GM13976 (cell line): ENCODE data around the gene ENOX1.

Source experiments
- DNase-seq: peaks from one replicate; pipeline ENCODE4 v3.0.0; 2012; ENCODE audit warnings: low spot score
- in situ Hi-C: fragments of 300-500 bp; cut with MboI; formaldehyde crosslinking; loops from one replicate; pipeline ENCODE4 v1.12.0; 2022; ENCODE audit warnings: low sequenced_read_pairs, mixed read lengths, inconsistent platforms; ENCODE audit not compliant: unreplicated experiment
- TF ChIP-seq, protein P1 (sequence below): IDR thresholded peaks from 2 replicates; pipeline ENCODE4 v1.5.1; 2012; ENCODE audit warnings: borderline replicate concordance, mild to moderate bottlenecking; ENCODE audit not compliant: insufficient read depth; ENCODE audit errors: extremely low read depth, missing control alignments, control extremely low read depth

Gene ENOX1

DNA sequence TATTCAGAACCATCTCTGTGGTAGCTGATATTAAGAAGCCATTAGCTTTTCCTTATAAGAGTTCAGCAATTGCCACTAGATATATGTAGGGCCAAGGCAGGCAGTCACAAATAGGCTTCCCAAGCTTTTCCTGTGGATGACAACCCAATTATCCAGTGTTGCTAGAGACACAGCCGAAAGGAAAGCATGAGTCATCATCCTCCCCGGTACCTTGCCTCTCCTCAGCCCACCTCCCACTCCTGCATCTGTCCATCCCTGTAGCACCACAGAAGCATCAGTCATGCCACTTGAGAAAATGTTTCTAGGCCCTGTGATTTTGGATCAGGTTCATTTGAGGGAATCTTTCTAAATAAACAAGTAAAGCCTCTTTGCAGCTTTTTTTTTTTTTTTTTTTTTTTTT lies 559.1 kb downstream of the ENOX1 start:
- in situ Hi-C loops, result no loop called here
- TF ChIP-seq, protein P1, sequence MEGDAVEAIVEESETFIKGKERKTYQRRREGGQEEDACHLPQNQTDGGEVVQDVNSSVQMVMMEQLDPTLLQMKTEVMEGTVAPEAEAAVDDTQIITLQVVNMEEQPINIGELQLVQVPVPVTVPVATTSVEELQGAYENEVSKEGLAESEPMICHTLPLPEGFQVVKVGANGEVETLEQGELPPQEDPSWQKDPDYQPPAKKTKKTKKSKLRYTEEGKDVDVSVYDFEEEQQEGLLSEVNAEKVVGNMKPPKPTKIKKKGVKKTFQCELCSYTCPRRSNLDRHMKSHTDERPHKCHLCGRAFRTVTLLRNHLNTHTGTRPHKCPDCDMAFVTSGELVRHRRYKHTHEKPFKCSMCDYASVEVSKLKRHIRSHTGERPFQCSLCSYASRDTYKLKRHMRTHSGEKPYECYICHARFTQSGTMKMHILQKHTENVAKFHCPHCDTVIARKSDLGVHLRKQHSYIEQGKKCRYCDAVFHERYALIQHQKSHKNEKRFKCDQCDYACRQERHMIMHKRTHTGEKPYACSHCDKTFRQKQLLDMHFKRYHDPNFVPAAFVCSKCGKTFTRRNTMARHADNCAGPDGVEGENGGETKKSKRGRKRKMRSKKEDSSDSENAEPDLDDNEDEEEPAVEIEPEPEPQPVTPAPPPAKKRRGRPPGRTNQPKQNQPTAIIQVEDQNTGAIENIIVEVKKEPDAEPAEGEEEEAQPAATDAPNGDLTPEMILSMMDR, result no peak
- DNase-seq, result no peak

DNA sequence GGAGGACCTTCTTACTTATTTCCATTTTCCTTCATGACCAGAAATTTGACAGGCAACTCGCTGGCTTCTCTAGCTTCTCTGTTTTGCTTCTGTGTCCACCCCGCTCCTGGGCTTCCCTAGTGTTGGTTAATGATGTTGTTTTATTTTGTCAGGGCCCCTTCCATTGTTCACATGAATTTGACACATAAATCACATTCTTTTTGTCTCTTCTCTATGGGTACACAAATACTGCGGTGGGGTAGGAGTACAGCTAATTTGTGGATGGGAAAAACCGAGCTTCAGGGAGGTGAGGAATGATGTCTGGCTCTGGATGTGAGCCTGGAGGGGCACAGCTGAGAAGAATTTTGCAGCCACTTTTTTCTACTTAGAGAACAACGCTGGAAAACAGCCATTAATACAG lies 563.6 kb downstream of the ENOX1 start:
- no peak for DNase-seq
- TF ChIP-seq, protein P1, result no peak

DNA sequence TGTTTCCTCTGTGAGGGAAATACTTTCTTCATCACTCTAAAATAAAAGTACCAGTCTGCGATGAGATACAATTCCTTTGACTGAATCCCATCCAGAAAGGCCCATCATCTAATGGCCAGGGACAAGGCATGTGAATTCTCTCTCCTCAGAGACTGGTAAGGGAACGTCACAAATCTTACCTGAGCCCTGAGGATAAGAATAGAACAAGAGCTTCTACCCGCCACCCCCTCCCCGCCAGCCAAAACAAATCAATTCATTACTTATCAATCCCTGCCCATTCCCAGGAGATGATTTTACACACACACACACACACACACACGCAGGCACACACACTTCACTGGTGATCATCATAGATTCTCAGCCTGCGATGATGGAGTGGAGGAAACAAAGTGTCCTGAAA lies 564.7 kb downstream of the ENOX1 start:
- DNase-seq, result no peak
- in situ Hi-C loops, result no loop called here
- TF ChIP-seq, protein P1, result no peak

More for the DNA sequence above, 563.6 kb downstream of the ENOX1 start:
- in situ Hi-C loops, result no loop called here

DNA sequence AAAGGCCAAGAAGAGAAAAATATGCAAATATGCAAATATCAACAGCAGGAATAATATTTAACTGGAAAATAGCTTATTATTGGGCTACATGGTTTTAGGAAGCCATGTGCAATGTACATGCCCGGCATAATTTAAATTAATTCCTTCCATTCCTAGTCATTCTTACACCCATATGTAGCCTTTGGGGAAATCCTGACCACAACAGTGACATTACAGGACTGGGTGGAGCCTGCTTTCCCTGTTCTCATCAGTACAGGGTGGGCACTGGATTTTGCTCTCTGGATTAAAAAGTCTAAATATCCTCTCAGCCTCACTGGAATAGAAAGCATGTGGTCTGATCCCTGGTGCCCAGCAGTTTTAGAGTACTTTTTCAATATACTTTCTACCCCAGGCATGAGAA lies 565.2 kb downstream of the ENOX1 start:
- no peak for DNase-seq
- TF ChIP-seq, protein P1, result no peak
- in situ Hi-C loops, result no loop called here

DNA sequence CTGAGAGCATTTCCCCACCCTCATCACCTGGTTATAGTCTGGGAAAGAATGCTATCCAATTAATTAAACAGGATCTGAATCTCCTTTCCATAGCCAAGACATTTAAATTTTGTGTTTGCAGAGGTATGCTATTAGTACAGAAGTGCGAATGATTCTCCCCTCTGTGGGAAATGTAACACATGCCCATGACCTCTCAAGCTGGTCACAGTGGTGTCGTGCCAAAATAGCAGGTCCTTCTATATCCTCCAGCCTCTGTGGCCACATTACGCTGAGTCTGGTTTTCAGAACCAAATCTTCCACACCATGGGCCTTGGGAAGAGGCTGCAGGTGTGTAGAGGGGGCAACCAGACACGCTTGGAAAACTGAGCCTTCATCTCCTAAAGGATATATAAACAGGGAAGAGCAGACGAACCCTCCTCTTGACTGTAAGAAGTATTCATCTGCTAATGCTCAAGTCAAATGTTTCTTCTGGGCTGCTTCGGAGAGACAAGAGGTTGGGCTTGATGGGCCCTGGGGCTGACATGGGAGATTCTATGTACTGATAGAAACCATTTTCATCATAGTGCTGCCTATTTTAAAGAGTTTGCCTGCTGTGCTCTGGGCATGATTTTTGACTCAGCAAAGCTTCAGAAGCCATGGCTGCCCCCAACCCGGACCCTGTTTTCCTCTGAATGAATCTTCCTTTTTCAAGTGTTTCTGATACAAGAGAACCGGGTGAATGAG lies 565.7 kb downstream of the ENOX1 start:
- DNase-seq, result no peak
- in situ Hi-C loops, result no loop called here
- TF ChIP-seq, protein P1, result no peak

DNA sequence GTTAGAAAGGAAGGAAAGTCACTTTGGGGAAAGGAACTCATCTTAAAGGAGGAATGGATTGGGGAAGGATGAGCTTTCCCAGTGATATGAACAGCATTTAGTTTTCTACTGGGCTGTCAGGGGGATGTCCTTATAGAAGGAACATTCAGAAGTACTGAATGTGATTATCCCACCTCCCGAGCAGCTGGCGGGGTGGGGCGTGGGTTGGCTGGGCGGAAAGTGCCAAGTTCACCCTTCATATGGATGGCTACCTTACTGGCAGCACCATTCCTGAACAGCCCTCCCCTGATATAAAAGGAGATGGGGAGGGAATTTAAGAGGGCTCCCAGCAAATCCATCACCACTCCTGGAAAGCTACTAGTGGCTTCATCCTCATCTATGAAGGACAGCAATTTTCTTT lies 572.6 kb downstream of the ENOX1 start:
- TF ChIP-seq, protein P1, result no peak
- in situ Hi-C loops, result no loop called here

More for the DNA sequence above, 572.6 kb downstream of the ENOX1 start:
- no peak for DNase-seq
